CD4-positive, alpha-beta memory T cell (primary cell): Measurements from ENCODE around the gene TBCD. TPM values are rescaled to one million over a fixed set of nuclear protein-coding genes. Genes with fewer than 3 reads are reported as not detected.
A peak's percentile ranks its signal among the peaks of the same experiment; 100 is the strongest.

Experiments
- CTCF ChIA-PET: fragments of 350-600 bp; sonication (Branson Sonifier 250); formaldehyde crosslinking; loops from one replicate; lab custom pipeline; 2021; ENCODE audit warnings: inconsistent platforms; ENCODE audit not compliant: partially characterized antibody; lab: Charles Lee
- POLR2A ChIA-PET: fragments of 350-600 bp; sonication (Branson Sonifier 250); formaldehyde crosslinking; loops from one replicate; lab custom pipeline; 2021; ENCODE audit not compliant: partially characterized antibody; lab: Charles Lee
- DNase-seq, 5 donors: peaks; one replicate each; pipeline versions ENCODE4 v3.0.0 to v3.0.0-alpha.2; 2020 to 2022; ENCODE audit warnings: mixed read lengths in 1 of 5
- H3K27ac ChIP-seq: one replicate; pipeline ENCODE4 v1.7.0; 2013; ENCODE audit warnings: low read depth, low read length
- H3K27me3 ChIP-seq: 2 replicates; pipeline ENCODE4 v1.7.0; 2013; ENCODE audit warnings: mild to moderate bottlenecking, low read length, moderate library complexity; ENCODE audit not compliant: insufficient read depth
- H3K36me3 ChIP-seq: 2 replicates; pipeline ENCODE4 v1.7.0; 2013; ENCODE audit warnings: mild to moderate bottlenecking, low read length, moderate library complexity; ENCODE audit not compliant: insufficient read depth
- H3K4me1 ChIP-seq: 2 replicates; pipeline ENCODE4 v1.7.0; 2013; ENCODE audit warnings: mild to moderate bottlenecking, low read length, moderate library complexity; ENCODE audit not compliant: insufficient read depth
- H3K4me3 ChIP-seq, 2 donors: one replicate each; pipeline ENCODE4 v1.7.0; 2013; ENCODE audit warnings: low read length in 2 of 2, mild to moderate bottlenecking in 1 of 2
- H3K9me3 ChIP-seq, 2 donors: one replicate each; pipeline ENCODE4 v1.7.0; 2013; ENCODE audit warnings: low read length in 2 of 2, control low read depth in 1 of 2; ENCODE audit not compliant: control insufficient read depth in 1 of 2
- H3K27ac Mint-ChIP-seq, 7 donors: one replicate each; pipeline ENCODE4 v1.8.0; 2020 to 2021; ENCODE audit warnings: mixed read lengths in 7 of 7, mild to moderate bottlenecking in 6 of 7, inconsistent platforms in 3 of 7, moderate library complexity in 3 of 7
- H3K27me3 Mint-ChIP-seq, 2 donors: one replicate each; pipeline ENCODE4 v1.8.0; 2020 to 2021; ENCODE audit warnings: mixed read lengths in 2 of 2
- H3K36me3 Mint-ChIP-seq, 2 donors: one replicate each; pipeline ENCODE4 v1.8.0; 2020 to 2021; ENCODE audit warnings: mixed read lengths in 2 of 2, inconsistent platforms in 1 of 2, mild to moderate bottlenecking in 1 of 2
- H3K4me1 Mint-ChIP-seq, 4 donors: one replicate each; pipeline ENCODE4 v1.8.0; 2020 to 2021; ENCODE audit warnings: mixed read lengths in 4 of 4, mild to moderate bottlenecking in 1 of 4
- H3K4me3 Mint-ChIP-seq, 8 donors: one replicate each; pipeline ENCODE4 v1.8.0; 2020 to 2021; ENCODE audit warnings: mixed read lengths in 8 of 8, mild to moderate bottlenecking in 7 of 8, moderate library complexity in 6 of 8, inconsistent platforms in 3 of 8
- H3K9me3 Mint-ChIP-seq, 8 donors: one replicate each; pipeline ENCODE4 v1.8.0; 2020 to 2021; ENCODE audit warnings: mixed read lengths in 8 of 8, mild to moderate bottlenecking in 5 of 8, inconsistent platforms in 3 of 8, moderate library complexity in 1 of 8
- intact Hi-C: fragments of 100-400 bp; cut with micrococcal nuclease; formaldehyde crosslinking; loops from one replicate; pipeline ENCODE4 v1.15.1; 2023
- polyA plus RNA-seq, 2 donors: library from polyadenylated mRNA; unstranded; fragments of 300-500 nt; fragmentation: Illumina TruSeq; gene quantifications; one replicate each; pipeline ENCODE4 v1.2.3, GENCODE V29; 2021
- total RNA-seq, 2 experiments: library from RNA; stranded (reverse); gene quantifications; one replicate each; pipeline ENCODE4 v1.2.3, GENCODE V29; 2021

Gene TBCD
- total and polyA plus RNA-seq, 4 experiments from 2014 or later, result 102 to 263 (median 192) TPM

DNA sequence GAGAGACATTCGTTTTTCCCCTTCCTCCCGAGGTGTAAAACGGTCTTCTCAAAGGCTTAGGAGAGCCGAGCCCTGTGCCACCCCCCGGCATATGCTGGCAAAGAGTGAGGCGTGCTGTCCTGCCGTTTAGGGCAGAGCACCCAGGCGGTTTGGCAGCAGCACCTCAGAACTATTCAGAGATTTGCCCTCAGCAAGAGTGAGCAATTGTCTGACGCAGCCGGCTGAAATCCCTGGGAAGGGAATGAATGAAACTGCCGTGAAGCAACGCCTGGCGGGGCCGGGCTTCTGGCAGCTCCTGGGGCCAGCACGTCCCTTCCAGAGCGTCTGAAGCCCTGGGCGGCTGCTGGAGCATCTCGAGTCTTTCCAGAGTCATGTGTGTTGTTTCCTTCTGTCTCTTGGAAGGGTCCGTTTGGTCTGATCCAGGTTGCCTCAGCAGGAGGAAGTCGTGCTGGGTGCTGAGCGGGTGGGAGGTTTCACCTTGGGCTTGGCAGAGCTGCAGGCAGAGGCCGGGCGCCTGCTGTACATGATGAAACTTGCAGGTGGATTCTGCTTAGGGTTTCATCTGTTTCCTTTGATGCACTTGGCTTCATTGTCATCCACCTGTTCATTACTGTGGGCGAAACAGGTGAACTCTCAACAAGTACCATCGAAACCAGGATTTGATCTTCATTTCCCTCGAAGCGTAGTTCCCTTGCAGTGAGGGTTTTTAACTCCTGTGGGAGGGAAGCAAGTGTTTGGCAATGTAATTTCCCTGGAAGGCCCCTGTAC lies 35.4 kb downstream of the TBCD start:
- H3K36me3 Mint-ChIP-seq, result peaks cover 8 to 26% of the 10 kb centered on the region in 2 donors
- no peak for DNase-seq
- no peak overlapping the region for H3K4me3 Mint-ChIP-seq
- no peaks in the 10 kb centered on the region for H3K27me3 Mint-ChIP-seq
- Histone ChIP-seq H3K27ac (no peak overlapping the region), H3K9me3 (no peaks in the 10 kb centered on the region), H3K27me3 (no peaks in the 10 kb centered on the region), H3K36me3 (peaks cover 11% of the 10 kb centered on the region), H3K4me1 (peaks cover under 1% of the 10 kb centered on the region), H3K4me3 (no peak overlapping the region)
- peaks cover 2 to 12% (median 6%) of the 10 kb centered on the region in 4 donors for H3K4me1 Mint-ChIP-seq
- CTCF ChIA-PET, result no interaction called here
- no peak overlapping the region for H3K27ac Mint-ChIP-seq
- POLR2A ChIA-PET, result no interaction called here
- intact Hi-C loops, result no loop called here
- H3K9me3 Mint-ChIP-seq, result no peaks in the 10 kb centered on the region

DNA sequence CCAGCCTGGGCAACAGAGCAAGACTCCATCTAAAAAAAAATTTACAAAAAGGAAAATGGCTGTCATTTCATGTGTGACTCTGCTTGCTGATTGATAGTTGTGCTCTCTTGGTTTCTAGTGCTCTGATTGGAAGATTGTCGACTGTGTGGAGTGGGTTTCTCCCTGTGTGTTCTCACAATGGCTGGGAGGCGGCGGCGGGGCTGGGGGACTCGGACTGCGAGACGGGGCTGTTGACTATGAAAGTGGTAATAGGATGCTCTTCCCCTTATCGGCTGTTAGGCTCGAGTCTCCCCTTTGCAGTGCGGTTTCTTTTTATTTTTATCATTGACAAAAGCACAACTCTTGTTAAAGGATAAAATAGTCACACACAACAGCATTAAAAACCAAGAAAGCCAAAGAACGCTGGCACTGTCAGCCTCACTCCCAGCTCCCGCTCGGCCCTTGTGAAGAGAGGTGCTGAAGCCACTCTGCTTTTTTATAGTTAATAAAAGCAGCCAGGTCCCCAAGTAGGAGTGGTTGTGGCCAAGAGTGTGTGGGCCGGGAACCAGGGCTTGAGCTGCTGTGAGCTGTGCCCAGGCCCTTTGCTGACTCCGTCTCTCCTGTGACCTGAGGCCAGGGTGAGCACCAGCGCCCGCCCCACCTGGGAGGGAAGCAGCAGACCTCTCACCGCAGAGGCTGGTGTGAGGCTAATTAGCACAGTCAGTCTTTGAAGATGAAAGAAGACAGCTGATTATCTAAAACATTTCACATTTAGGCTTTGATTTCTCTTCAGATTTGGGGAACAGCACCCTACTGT lies 36.5 kb downstream of the TBCD start:
- Histone ChIP-seq H3K36me3 (peaks cover 6% of the 10 kb centered on the region), H3K4me1 (no peaks in the 10 kb centered on the region), H3K4me3 (no peak overlapping the region), H3K27ac (no peak overlapping the region), H3K27me3 (no peaks in the 10 kb centered on the region), H3K9me3 (no peaks in the 10 kb centered on the region)
- CTCF ChIA-PET, result no interaction called here
- intact Hi-C loops, result no loop called here
- no peak for DNase-seq
- Mint-ChIP-seq H3K9me3 (peaks cover 0 to 2% (median 0%) of the 10 kb centered on the region in 8 donors), H3K27me3 (no peaks in the 10 kb centered on the region), H3K36me3 (peaks cover 8 to 17% of the 10 kb centered on the region in 2 donors), H3K4me3 (no peak overlapping the region), H3K27ac (peak overlapping the region in 3 of 7 donors; percentile 60 to 73 (median 70)), H3K4me1 (peaks cover 0 to 4% (median 0%) of the 10 kb centered on the region in 4 donors)
- POLR2A ChIA-PET, result no interaction called here

DNA sequence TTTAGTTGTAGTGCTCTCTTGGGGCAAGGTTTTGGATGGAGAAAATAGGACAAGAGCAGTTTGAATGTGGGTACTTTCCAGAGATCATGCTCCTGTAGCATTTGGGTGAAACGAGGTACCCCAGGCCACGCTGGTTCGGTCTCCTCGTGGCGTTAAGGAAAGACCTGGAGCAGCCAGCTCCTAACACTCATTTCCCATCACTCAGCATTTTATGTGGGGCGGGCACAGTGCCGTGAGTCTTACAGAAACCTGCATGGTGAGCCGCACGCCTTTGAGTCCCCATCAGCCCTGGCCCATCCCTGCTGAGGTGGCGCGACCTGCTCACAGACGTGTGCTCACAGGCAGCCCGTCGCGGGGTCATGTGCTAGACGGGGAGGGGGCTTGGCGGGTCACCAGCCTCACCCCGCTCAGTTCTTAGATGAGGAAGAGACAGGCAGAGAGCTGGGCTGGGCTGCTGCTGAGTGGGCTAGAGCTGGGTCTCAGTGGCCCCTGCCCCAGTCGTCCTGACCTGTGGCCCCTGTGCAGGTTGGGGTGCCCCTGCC lies 37.3 kb downstream of the TBCD start:
- Histone ChIP-seq H3K27ac (no peak overlapping the region), H3K4me3 (no peak overlapping the region), H3K36me3 (peaks cover 4% of the 10 kb centered on the region), H3K27me3 (no peaks in the 10 kb centered on the region), H3K9me3 (no peaks in the 10 kb centered on the region), H3K4me1 (no peaks in the 10 kb centered on the region)
- ChIA-PET POLR2A (no interaction called here), CTCF (interaction anchor here (0.8 to 1.0 kb wide), 2 partner anchors 9 to 14 kb away, joined by 3 read pairs; no protein-coding TSS in a partner anchor)
- peaks cover 0 to 2% (median 0%) of the 10 kb centered on the region in 8 donors for H3K9me3 Mint-ChIP-seq
- peaks cover 0 to 4% (median 0%) of the 10 kb centered on the region in 4 donors for H3K4me1 Mint-ChIP-seq
- peak overlapping the region in 2 of 7 donors; percentile 12 to 73 for H3K27ac Mint-ChIP-seq
- intact Hi-C loops, result no loop called here
- DNase-seq, result no peak
- no peak overlapping the region for H3K4me3 Mint-ChIP-seq
- H3K36me3 Mint-ChIP-seq, result peaks cover 7 to 13% of the 10 kb centered on the region in 2 donors
- H3K27me3 Mint-ChIP-seq, result no peaks in the 10 kb centered on the region

DNA sequence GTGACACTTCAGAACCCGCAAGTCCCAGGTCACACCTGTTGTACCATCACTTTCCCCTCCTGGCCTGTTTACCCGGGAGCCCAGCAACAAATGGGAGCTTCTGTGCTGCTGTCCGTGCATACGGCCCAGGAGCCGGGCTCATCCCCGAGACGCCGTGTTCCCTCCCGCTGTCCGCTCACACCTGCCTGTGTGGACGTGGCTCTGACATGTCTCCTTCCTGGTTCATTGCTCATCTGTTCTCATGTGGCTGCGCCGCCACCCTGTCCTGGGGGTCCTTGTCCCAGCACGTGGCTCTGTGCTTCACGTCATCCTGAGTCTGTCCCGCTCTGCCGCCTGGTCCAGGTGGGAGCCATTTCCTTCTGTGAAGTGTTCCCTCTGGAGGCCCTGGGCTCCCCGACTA lies 37.9 kb downstream of the TBCD start:
- intact Hi-C loops, result no loop called here
- H3K36me3 Mint-ChIP-seq, result peaks cover 7 to 9% of the 10 kb centered on the region in 2 donors
- Histone ChIP-seq H3K27me3 (no peaks in the 10 kb centered on the region), H3K9me3 (no peaks in the 10 kb centered on the region), H3K27ac (no peak overlapping the region), H3K36me3 (no peaks in the 10 kb centered on the region), H3K4me3 (no peak overlapping the region), H3K4me1 (no peaks in the 10 kb centered on the region)
- H3K27ac Mint-ChIP-seq, result no peak overlapping the region
- no peaks in the 10 kb centered on the region for H3K27me3 Mint-ChIP-seq
- DNase-seq, result no peak
- H3K4me1 Mint-ChIP-seq, result peaks cover 0 to 4% (median 0%) of the 10 kb centered on the region in 4 donors
- ChIA-PET CTCF (interaction anchor here (0.8 to 1.6 kb wide), 3 partner anchors 8 to 15 kb away, joined by 3 to 6 read pairs (median 3); no protein-coding TSS in a partner anchor), POLR2A (no interaction called here)
- peaks cover 0 to 2% (median 0%) of the 10 kb centered on the region in 8 donors for H3K9me3 Mint-ChIP-seq
- H3K4me3 Mint-ChIP-seq, result no peak overlapping the region

DNA sequence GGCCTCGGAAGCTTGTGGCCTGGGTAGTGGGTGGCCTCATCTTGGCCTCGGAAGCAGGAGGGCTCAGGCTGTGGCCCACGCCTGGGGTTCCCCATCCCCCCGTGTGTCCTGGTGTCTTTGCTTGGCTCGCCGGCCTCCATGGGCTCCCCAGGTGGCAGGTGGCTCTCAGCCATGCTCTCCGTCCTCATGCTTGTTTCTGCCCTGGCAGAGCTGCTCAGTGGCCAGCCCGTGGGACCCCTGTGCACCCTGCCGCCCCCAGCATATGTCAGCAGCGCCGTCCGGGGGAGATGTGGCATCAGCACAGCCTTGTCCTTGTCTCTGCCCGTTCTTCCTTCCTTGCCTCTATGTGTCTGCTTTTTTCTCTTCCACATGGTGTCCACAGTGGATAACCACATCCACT lies 38.5 kb downstream of the TBCD start:
- no peaks in the 10 kb centered on the region for H3K27me3 ChIP-seq
- no peak for DNase-seq
- no peak overlapping the region for H3K4me3 Mint-ChIP-seq
- H3K27me3 Mint-ChIP-seq, result no peaks in the 10 kb centered on the region
- H3K4me1 ChIP-seq, result no peaks in the 10 kb centered on the region
- H3K27ac Mint-ChIP-seq, result peak overlapping the region in 1 of 7 donors; percentile 22
- H3K27ac ChIP-seq, result no peak overlapping the region
- H3K9me3 Mint-ChIP-seq, result peaks cover 0 to 2% (median 0%) of the 10 kb centered on the region in 8 donors
- peaks cover 9 to 10% of the 10 kb centered on the region in 2 donors for H3K36me3 Mint-ChIP-seq
- H3K36me3 ChIP-seq, result no peaks in the 10 kb centered on the region
- CTCF ChIA-PET, result interaction anchor here (1.6 kb wide), 1 partner anchor 9 kb away, joined by 6 read pairs; no protein-coding TSS in a partner anchor
- POLR2A ChIA-PET, result no interaction called here
- intact Hi-C loops, result no loop called here
- H3K4me1 Mint-ChIP-seq, result peaks cover 0 to 4% (median 0%) of the 10 kb centered on the region in 4 donors
- no peak overlapping the region for H3K4me3 ChIP-seq
- no peaks in the 10 kb centered on the region for H3K9me3 ChIP-seq

DNA sequence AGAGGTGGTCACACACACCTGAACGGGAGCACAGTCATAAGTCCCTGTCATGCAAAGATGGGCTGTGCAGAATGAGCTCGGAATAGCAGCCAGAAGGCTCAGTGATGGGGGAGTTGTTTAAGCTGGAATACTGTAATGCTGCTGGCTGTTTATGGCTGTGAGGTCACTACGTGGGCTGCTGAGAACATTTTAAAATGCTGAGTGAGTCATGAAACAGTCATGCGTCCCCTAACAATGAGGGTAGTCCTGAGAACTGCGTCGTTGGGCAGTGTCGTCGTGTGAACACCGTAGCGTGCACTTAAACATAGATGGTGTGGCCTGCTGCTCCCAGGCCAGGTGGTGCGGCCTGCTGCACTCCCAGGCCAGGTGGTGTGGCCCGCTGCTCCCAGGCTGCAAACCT lies 39.7 kb downstream of the TBCD start:
- peak overlapping the region in 1 of 7 donors; percentile 41 for H3K27ac Mint-ChIP-seq
- CTCF ChIA-PET, result interaction anchor here (1.6 kb wide), 1 partner anchor 10 kb away, joined by 6 read pairs; no protein-coding TSS in a partner anchor

More for the DNA sequence above, 39.7 kb downstream of the TBCD start:
- H3K4me3 ChIP-seq, result no peak overlapping the region
- no peaks in the 10 kb centered on the region for H3K27me3 ChIP-seq
- no peaks in the 10 kb centered on the region for H3K4me1 ChIP-seq
- intact Hi-C loops, result no loop called here
- H3K9me3 Mint-ChIP-seq, result peaks cover 0 to 2% (median 0%) of the 10 kb centered on the region in 8 donors
- no peaks in the 10 kb centered on the region for H3K27me3 Mint-ChIP-seq
- POLR2A ChIA-PET, result no interaction called here
- no peak for DNase-seq
- H3K4me1 Mint-ChIP-seq, result peaks cover 0 to 4% (median 0%) of the 10 kb centered on the region in 4 donors
- H3K9me3 ChIP-seq, result no peaks in the 10 kb centered on the region
- H3K36me3 Mint-ChIP-seq, result peaks cover 9 to 10% of the 10 kb centered on the region in 2 donors
- H3K27ac ChIP-seq, result no peak overlapping the region
- H3K36me3 ChIP-seq, result no peaks in the 10 kb centered on the region
- no peak overlapping the region for H3K4me3 Mint-ChIP-seq
